Mesenchymal stem cell (in vitro differentiated cells and primary cell): ENCODE results near the gene HIVEP1.

Experiments
- DNase-seq: peaks from one replicate; pipeline ENCODE4 v3.0.0-alpha.2; 2013
- H2AFZ ChIP-seq: one replicate; pipeline ENCODE4 v1.6.1; 2013; ENCODE audit warnings: low read depth, mild to moderate bottlenecking, control low read depth, inconsistent platforms, low read length, moderate library complexity
- H2AK5ac ChIP-seq: 2 replicates; pipeline ENCODE4 v1.6.1; 2013; ENCODE audit warnings: low read length, moderate library complexity, mild to moderate bottlenecking, inconsistent platforms; ENCODE audit not compliant: severe bottlenecking
- H2BK120ac ChIP-seq: one replicate; pipeline ENCODE4 v1.6.1; 2013; ENCODE audit warnings: low read depth, mild to moderate bottlenecking, inconsistent platforms, low read length, moderate library complexity
- H2BK12ac ChIP-seq, 2 experiments: one replicate each; pipeline ENCODE4 v1.6.1; 2013; ENCODE audit warnings: inconsistent platforms in 2 of 2, low read length in 2 of 2, mild to moderate bottlenecking in 2 of 2, moderate library complexity in 2 of 2, control low read depth in 1 of 2
- H2BK15ac ChIP-seq: one replicate; pipeline ENCODE4 v1.6.1; 2013; ENCODE audit warnings: mild to moderate bottlenecking, low read depth, inconsistent platforms; ENCODE audit not compliant: poor library complexity, severe bottlenecking
- H2BK5ac ChIP-seq: 2 replicates; pipeline ENCODE4 v1.6.1; 2013; ENCODE audit warnings: low read depth, mild to moderate bottlenecking, low read length, control low read depth, inconsistent platforms; ENCODE audit not compliant: poor library complexity, severe bottlenecking
- H3K14ac ChIP-seq, 2 experiments: one replicate each; pipeline ENCODE4 v1.6.1; 2013; ENCODE audit warnings: inconsistent platforms in 2 of 2, low read length in 2 of 2, control low read depth in 1 of 2, mild to moderate bottlenecking in 1 of 2, moderate library complexity in 1 of 2
- H3K18ac ChIP-seq, 2 experiments: one replicate each; pipeline ENCODE4 v1.6.1; 2013; ENCODE audit warnings: inconsistent platforms in 2 of 2, low read length in 2 of 2, control low read depth in 1 of 2, low read depth in 1 of 2, mild to moderate bottlenecking in 1 of 2
- H3K23ac ChIP-seq, 2 experiments: one replicate each; pipeline ENCODE4 v1.6.1; 2013; ENCODE audit warnings: inconsistent platforms in 2 of 2, low read length in 2 of 2, mild to moderate bottlenecking in 2 of 2, moderate library complexity in 2 of 2, control low read depth in 1 of 2
- H3K27ac ChIP-seq: 2 replicates; pipeline ENCODE4 v1.5.1; 2013; ENCODE audit warnings: mild to moderate bottlenecking, moderate library complexity, low read length, control low read depth, inconsistent platforms; ENCODE audit not compliant: poor library complexity, severe bottlenecking
- H3K27me3 ChIP-seq, 2 experiments: 2 replicates each; pipeline versions ENCODE4 v1.6.1 to v1.7.0; 2013; ENCODE audit warnings: low read length in 2 of 2, mild to moderate bottlenecking in 2 of 2, moderate library complexity in 2 of 2, control low read depth in 1 of 2, inconsistent platforms in 1 of 2; ENCODE audit not compliant: control insufficient read depth in 1 of 2, insufficient read depth in 1 of 2
- H3K36me3 ChIP-seq, 2 experiments: 2 replicates each; pipeline versions ENCODE4 v1.6.1 to v1.7.0; 2013; ENCODE audit warnings: low read length in 2 of 2, control low read depth in 1 of 2, inconsistent platforms in 1 of 2, low read depth in 1 of 2, mild to moderate bottlenecking in 1 of 2; ENCODE audit not compliant: insufficient read depth in 2 of 2, control insufficient read depth in 1 of 2
- H3K4ac ChIP-seq, 2 experiments: one replicate each; pipeline ENCODE4 v1.6.1; 2013; ENCODE audit warnings: inconsistent platforms in 2 of 2, low read length in 2 of 2, mild to moderate bottlenecking in 2 of 2, moderate library complexity in 2 of 2, control low read depth in 1 of 2, low read depth in 1 of 2
- H3K4me1 ChIP-seq: 2 replicates; pipeline ENCODE4 v1.6.1; 2013; ENCODE audit warnings: low read depth, low read length, control low read depth; ENCODE audit not compliant: control insufficient read depth, insufficient read depth
- H3K4me2 ChIP-seq: 2 replicates; pipeline ENCODE4 v1.6.1; 2013; ENCODE audit warnings: low read length, mild to moderate bottlenecking, inconsistent platforms; ENCODE audit not compliant: poor library complexity, severe bottlenecking
- H3K4me3 ChIP-seq, 2 experiments: 2 replicates each; pipeline versions ENCODE4 v1.5.1 to v1.7.0; 2013; ENCODE audit warnings: low read length in 2 of 2, mild to moderate bottlenecking in 2 of 2, control low read depth in 1 of 2, low read depth in 1 of 2; ENCODE audit not compliant: insufficient read depth in 1 of 2
- H3K79me1 ChIP-seq: replicated peaks from 2 replicates; pipeline ENCODE4 v1.6.1; 2013; ENCODE audit warnings: mild to moderate bottlenecking, control low read depth, low read length, inconsistent platforms; ENCODE audit not compliant: poor library complexity, severe bottlenecking
- H3K9ac ChIP-seq: 2 replicates; pipeline ENCODE4 v1.7.0; 2013; ENCODE audit warnings: mild to moderate bottlenecking, low read length, moderate library complexity
- H3K9me3 ChIP-seq: 2 replicates; pipeline ENCODE4 v1.7.0; 2013; ENCODE audit warnings: mild to moderate bottlenecking, low read length; ENCODE audit not compliant: control insufficient read depth
- H4K8ac ChIP-seq: one replicate; pipeline ENCODE4 v1.6.1; 2013; ENCODE audit warnings: inconsistent platforms, mild to moderate bottlenecking, low read length, moderate library complexity
- H4K91ac ChIP-seq: one replicate; pipeline ENCODE4 v1.6.1; 2013; ENCODE audit warnings: mild to moderate bottlenecking, low read length, inconsistent platforms
- WGBS: methylation state at CpG from one replicate; pipeline ENCODE4 v1.1.7; 2013; ENCODE audit warnings: mixed read lengths; 5-methylcytosine and 5-hydroxymethylcytosine counted together

Gene HIVEP1

GRCh38 chr6:12111363-12111670, 99.2 kb downstream of the HIVEP1 start:
- H3K4ac ChIP-seq: no peak overlapping the region
- H3K18ac ChIP-seq: no peak overlapping the region
- peak; percentile 11 for DNase-seq
- peaks cover 10% of the 10 kb centered on the region for H3K4me1 ChIP-seq
- no peak overlapping the region for H4K91ac ChIP-seq
- H3K4me3 ChIP-seq: no peak overlapping the region
- H3K27ac ChIP-seq: no peak overlapping the region
- H3K9me3 ChIP-seq: peaks cover 1% of the 10 kb centered on the region
- H3K79me1 ChIP-seq: peaks cover 22% of the 10 kb centered on the region
- no peaks in the 10 kb centered on the region for H3K27me3 ChIP-seq
- no peak overlapping the region for H3K9ac ChIP-seq
- no peak overlapping the region for H4K8ac ChIP-seq
- H2AFZ ChIP-seq: no peak overlapping the region
- H3K14ac ChIP-seq: no peak overlapping the region
- H2BK5ac ChIP-seq: no peak overlapping the region
- no peak overlapping the region for H3K4me2 ChIP-seq
- WGBS: no CpG with 5 or more reads among the region's 2 CpGs
- H2BK120ac ChIP-seq: no peak overlapping the region
- H3K23ac ChIP-seq: no peak overlapping the region
- H3K36me3 ChIP-seq: peaks cover 16 to 24% of the 10 kb centered on the region in 2 experiments
- no peak overlapping the region for H2BK15ac ChIP-seq
- H2AK5ac ChIP-seq: no peak overlapping the region
- H2BK12ac ChIP-seq: no peak overlapping the region

GRCh38 chr6:12112540-12113189, 100.6 kb downstream of the HIVEP1 start:
- DNase-seq: no peak
- 85% methylated on average over 9 of the region's 9 CpGs for WGBS
- Histone ChIP-seq H3K4ac (peak overlapping the region in 1 of 2 experiments; percentile 24), H3K4me3 (peak overlapping the region in 1 of 2 experiments; percentile 0), H3K79me1 (peaks cover 25% of the 10 kb centered on the region), H3K9ac (no peak overlapping the region), H2AK5ac (peak overlapping the region; percentile 23), H3K23ac (no peak overlapping the region), H2AFZ (no peak overlapping the region), H3K14ac (no peak overlapping the region), H3K4me2 (no peak overlapping the region), H2BK12ac (peak overlapping the region; percentile 1 to 49), H3K27me3 (no peaks in the 10 kb centered on the region), H4K8ac (peak overlapping the region; percentile 72), H3K9me3 (peaks cover 8% of the 10 kb centered on the region), H3K27ac (no peak overlapping the region), H3K4me1 (peaks cover 10% of the 10 kb centered on the region), H2BK15ac (peak overlapping the region; percentile 53), H3K18ac (peak overlapping the region in 1 of 2 experiments; percentile 22), H3K36me3 (peaks cover 11 to 24% of the 10 kb centered on the region in 2 experiments), H4K91ac (peak overlapping the region; percentile 78), H2BK120ac (no peak overlapping the region), H2BK5ac (no peak overlapping the region)

GRCh38 chr6:12113190-12113577, 101.1 kb downstream of the HIVEP1 start:
- no peak overlapping the region for H2AFZ ChIP-seq
- no peak overlapping the region for H3K4me2 ChIP-seq
- peak overlapping the region in 1 of 2 experiments; percentile 49 for H2BK12ac ChIP-seq
- H2AK5ac ChIP-seq: no peak overlapping the region
- no peaks in the 10 kb centered on the region for H3K27me3 ChIP-seq
- H2BK120ac ChIP-seq: no peak overlapping the region
- H3K27ac ChIP-seq: no peak overlapping the region
- peaks cover 26% of the 10 kb centered on the region for H3K79me1 ChIP-seq
- no peak overlapping the region for H2BK15ac ChIP-seq
- H3K4ac ChIP-seq: peak overlapping the region in 1 of 2 experiments; percentile 9
- H3K23ac ChIP-seq: no peak overlapping the region
- peak overlapping the region; percentile 72 for H4K8ac ChIP-seq
- no peak overlapping the region for H3K14ac ChIP-seq
- peak overlapping the region in 1 of 2 experiments; percentile 22 for H3K18ac ChIP-seq
- H2BK5ac ChIP-seq: no peak overlapping the region
- peaks cover 8% of the 10 kb centered on the region for H3K9me3 ChIP-seq
- H3K4me3 ChIP-seq: peak overlapping the region in 1 of 2 experiments; percentile 0
- peak; percentile 90 for DNase-seq
- WGBS: 38% methylated on average over 6 of the region's 6 CpGs
- peaks cover 10% of the 10 kb centered on the region for H3K4me1 ChIP-seq
- H3K9ac ChIP-seq: no peak overlapping the region
- peaks cover 7 to 24% of the 10 kb centered on the region in 2 experiments for H3K36me3 ChIP-seq
- no peak overlapping the region for H4K91ac ChIP-seq

GRCh38 chr6:12114055-12114503, 102.0 kb downstream of the HIVEP1 start:
- Histone ChIP-seq H3K27ac (no peak overlapping the region), H3K18ac (no peak overlapping the region), H2BK5ac (no peak overlapping the region), H3K27me3 (no peaks in the 10 kb centered on the region), H3K9me3 (peaks cover 8% of the 10 kb centered on the region), H2AK5ac (no peak overlapping the region), H3K4me2 (no peak overlapping the region), H4K91ac (no peak overlapping the region), H2BK15ac (no peak overlapping the region), H3K4ac (no peak overlapping the region), H3K23ac (no peak overlapping the region), H2AFZ (no peak overlapping the region), H2BK12ac (no peak overlapping the region), H3K14ac (no peak overlapping the region), H3K9ac (no peak overlapping the region), H3K4me3 (no peak overlapping the region), H3K4me1 (peaks cover 10% of the 10 kb centered on the region), H4K8ac (no peak overlapping the region), H3K36me3 (peaks cover 2 to 24% of the 10 kb centered on the region in 2 experiments), H3K79me1 (peaks cover 26% of the 10 kb centered on the region), H2BK120ac (no peak overlapping the region)
- WGBS: 94% methylated on average over 6 of the region's 6 CpGs
- DNase-seq: no peak
